SK-N-MC (cell line): ENCODE measurements around the gene MGAT4D.

Experiments used
- EZH2 ChIP-seq: fragments of 200-600 bp; sonication (generic); IDR thresholded peaks from one replicate; pipeline ENCODE4 v1.6.1; 2017; ENCODE audit warnings: antibody characterized with exemption
- POLR2AphosphoS5 ChIP-seq: IDR thresholded peaks from 2 replicates; pipeline ENCODE4 v1.6.1; 2012; ENCODE audit warnings: mild to moderate bottlenecking, low read depth, low read length, borderline replicate concordance

DNA sequence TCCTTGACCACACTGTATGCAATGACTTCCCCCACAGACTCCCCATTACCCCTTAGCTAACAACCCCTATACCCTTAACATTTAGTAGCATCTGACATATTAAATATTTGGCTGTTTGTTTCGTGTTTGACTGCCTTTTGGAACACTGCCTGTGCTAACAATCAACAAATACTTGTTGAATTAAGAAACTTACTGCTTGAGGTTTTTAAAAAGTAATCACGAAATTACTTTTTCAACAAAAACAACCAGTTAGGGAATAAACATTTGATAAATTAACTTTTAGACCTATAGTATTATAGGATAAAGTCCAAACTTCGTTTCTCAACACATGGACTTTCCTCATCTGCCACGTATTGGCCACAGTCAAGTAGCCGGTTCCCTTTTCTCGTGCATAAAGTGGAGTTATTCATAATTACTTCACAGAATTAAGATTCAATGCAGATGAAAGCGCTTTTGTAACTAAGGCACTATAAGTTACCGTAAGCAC is 25.3 kb upstream of the MGAT4D start:
- TF ChIP-seq POLR2AphosphoS5 (no peak), EZH2 (no peak)
